NOMO-1 treated with dmso at 0.1 percent for 144 hours (cell line): ENCODE data around the gene TMEM259.
A peak's percentile ranks its signal among the peaks of the same experiment; 100 is the strongest.

Source experiments
- DNase-seq: peaks from one replicate; lab custom pipeline; 2025; ENCODE audit not compliant: unreplicated experiment; lab: John Stamatoyannopoulos, UW

TMEM259 gene

GRCh38 chr19:1020868-1021425, at the start of gene TMEM259:
Gene TMEM259, minus strand, starts transcription at chr19:1021123. Its CDS starts 127 bp downstream, at chr19:1020996.
- peak; percentile 95 for DNase-seq

GRCh38 chr19:1070576-1070930, 49.6 kb upstream of the TMEM259 start:
- no peak for DNase-seq

- peak; percentile 91 for DNase-seq
These were observed 48.3 kb upstream of the TMEM259 start for GRCh38 chr19:1069009-1069779.

DNA sequence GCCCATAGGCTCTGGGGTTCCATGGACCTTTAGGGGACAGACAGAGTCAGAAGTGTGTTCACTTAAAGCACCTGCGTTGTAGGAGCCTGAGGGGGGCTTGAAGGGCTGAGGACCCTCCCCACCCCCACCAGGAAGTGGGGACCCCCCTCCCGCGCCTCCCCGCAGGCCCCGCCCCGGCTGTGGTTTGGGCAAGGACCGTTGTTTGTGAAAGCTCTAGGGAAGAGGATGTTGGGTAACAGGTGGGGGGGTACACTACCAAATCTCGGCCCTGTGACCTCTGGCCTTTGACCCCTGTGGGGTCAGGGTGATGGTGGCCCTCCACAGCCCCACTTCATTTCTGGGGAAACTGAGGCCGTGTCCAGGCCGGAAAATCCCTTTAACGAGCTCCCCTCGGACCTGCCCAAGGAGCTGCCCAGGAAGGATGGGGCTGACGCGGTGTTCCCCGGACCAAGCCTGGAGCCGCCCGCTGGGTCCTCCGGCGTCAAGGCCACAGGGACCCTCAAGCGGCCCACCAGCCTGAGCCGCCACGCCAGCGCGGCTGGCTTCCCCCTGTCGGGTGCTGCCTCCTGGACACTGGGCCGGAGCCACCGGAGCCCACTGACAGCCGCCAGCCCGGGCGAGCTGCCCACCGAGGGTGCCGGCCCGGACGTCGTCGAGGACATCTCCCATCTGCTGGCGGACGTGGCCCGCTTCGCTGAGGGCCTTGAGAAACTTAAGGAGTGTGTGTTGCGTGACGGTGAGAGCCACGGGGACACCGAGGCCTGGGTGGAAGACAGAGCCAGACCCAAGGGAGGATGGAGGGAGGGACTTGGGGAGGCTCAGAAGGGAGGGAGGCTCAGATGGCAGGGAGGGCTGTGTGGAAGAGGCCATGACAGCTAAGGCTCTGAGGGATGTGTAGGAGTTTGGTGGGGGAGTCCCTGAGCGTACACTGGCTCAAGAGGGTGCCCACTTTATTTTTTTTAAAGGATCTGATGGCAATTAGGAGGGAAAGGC, 47.4 kb upstream of the TMEM259 start:
- peak; percentile 56 for DNase-seq

DNA sequence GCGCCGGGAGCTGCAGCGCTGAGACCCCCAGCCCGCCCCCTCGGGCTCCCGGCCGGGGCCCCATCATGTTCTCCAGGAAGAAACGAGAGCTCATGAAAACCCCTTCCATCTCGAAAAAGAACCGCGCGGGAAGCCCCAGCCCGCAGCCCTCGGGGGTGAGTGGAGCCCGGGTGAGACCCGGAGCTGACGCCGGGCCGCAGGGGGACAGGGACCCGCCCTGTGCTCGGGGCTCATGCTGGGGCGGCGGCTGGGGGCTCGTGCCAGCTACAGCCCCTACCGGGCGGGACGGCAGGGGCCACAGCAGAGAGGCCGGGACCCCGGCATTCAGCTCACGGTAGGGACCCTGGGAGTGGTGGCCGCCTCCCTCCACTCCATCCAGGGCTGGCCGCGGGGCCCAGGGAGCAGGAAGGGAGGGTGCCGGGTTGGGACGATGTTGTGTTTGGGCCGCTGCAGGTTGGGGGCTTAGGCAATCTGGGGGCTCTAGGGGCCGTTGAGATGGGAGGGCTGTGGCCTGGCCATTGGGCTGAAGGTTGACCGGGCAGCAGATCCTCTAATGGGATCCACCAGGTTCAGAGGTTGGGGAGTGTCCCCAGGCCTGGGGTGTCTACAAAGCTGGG, 46.5 kb upstream of the TMEM259 start:
- DNase-seq, result no peak

GRCh38 chr19:1066748-1067340, 45.9 kb upstream of the TMEM259 start, which contains the start of gene ARHGAP45:
Gene ARHGAP45, plus strand, starts transcription at chr19:1067167. Its CDS starts 239 bp downstream, at chr19:1067406.
- peak; percentile 49 for DNase-seq

GRCh38 chr19:1066251-1066747, 45.4 kb upstream of the TMEM259 start:
- DNase-seq, result no peak

DNA sequence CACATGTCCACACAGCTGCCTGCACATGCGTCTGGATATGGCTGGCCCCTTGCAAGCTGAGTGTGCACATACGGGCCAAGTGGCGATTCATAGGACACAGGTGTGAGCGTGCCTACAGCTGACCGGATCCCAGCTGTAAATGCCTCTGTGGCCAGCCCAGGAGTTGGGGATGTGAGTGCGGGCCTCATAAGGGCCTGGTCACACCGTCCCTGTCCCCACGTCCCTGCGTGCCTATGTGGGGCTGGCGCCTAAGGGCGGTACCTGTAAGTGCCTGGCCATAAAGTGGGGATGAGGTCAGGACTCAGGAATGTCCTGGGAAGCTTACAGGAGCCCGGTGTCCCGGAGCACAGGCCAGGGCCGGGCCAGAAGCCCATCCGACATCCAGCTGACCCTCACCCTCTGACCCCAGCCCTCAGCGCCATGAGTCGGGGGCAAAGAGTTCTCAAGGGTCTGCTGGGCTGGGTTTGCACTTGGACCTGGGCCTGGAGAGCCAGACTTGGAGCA, 44.7 kb upstream of the TMEM259 start:
- DNase-seq, result no peak

GRCh38 chr19:1064661-1065605, 44.0 kb upstream of the TMEM259 start:
- DNase-seq, result peak; percentile 60

DNA sequence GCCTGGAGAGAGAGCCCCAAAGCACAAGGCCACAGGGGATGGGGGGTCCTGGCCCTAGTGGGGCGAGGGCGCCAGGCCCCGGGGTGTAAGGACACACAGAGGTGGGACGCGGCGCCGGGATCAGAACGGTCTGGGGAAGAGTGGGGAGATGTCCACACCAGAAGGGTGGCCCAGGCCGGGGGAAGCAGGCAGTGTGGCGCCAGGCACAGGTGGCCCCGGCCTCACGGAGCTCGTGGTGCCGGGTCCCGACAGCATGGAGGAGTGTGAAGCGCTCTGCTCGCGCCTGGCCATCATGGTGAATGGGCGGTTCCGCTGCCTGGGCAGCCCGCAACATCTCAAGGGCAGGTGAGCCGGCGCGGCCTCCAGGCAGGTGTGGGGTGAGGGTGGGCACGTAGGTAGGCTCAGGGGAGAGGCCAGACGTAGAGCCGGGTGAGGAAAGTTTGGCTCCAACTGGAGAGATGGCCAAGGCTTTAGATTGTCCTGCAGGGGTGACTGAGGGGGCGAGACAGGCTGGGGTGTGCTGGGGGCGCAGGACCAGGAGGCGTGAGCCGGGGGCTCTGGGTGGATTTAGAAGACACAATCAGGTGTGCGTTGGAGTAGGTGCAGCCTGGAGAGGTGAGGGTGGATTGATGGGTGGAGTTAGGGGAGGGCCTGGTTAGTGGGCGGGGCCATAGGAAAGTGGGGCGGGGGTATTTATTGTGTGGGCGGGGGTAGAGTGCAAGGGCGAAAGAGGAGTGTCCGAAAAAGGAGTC, 43.2 kb upstream of the TMEM259 start:
- no peak for DNase-seq

DNA sequence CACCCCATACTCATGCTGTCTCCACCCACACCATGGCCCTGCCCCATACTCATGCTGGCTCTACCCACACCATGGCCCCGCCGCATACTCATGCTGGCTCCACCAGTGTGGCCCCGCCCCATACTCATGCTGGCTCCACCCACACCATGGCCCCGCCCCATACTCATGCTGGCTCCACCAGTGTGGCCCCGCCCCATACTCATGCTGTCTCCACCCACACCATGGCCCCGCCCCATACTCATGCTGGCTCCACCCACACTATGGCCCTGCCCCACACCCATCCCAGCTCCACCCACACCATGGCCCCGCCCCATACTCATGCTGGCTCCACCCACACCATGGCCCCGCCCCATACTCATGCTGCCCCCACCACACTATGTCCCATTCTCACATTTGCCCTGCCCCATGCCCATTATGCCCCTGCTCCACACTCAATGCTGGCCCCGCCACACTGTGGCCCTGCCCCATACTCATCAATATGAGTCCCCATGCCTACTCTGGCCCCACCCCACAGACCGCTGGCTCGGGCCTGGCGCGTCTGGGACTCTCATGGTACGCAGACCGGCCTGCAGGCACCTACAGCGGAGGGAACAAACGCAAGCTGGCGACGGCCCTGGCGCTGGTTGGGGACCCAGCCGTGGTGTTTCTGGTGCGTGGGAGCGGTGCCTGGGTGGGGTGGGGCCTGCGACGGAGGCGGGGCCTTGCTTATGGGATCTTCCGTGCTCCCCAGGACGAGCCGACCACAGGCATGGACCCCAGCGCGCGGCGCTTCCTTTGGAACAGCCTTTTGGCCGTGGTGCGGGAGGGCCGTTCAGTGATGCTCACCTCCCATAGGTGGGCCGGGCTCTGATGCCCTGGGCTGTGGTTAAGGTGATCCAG, 42.3 kb upstream of the TMEM259 start:
- no peak for DNase-seq

DNA sequence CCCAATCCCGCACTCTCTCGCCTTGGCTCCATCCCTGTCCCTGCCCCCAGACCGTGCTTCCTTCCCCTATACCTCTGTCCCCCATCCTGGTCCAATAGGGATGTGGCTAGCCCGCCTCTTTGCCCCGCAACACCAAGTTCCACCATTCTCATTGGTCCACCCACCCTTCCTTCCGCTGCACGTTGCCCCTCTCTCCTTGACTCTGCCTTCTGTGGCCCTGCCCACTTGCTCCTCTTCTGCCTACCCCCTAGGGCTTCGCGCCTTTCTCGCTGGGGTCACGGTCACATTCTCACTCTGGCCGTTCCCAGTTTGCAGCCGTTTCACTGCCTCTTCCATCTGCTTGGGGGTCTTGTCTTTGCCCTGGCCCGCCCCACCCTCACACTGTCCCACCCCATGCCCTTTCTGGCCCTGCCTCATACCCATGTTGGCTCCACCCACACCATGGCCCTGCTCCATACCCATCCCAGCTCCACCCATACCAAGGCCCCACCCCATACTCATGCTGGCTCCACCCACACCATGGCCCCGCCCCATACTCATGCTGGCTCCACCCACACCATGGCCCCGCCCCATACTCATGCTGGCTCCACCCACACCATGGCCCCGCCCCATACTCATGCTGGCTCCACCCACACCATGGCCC, 41.6 kb upstream of the TMEM259 start:
- no peak for DNase-seq

- DNase-seq, result no peak
These were observed 41.1 kb upstream of the TMEM259 start for GRCh38 chr19:1061987-1062386.

DNA sequence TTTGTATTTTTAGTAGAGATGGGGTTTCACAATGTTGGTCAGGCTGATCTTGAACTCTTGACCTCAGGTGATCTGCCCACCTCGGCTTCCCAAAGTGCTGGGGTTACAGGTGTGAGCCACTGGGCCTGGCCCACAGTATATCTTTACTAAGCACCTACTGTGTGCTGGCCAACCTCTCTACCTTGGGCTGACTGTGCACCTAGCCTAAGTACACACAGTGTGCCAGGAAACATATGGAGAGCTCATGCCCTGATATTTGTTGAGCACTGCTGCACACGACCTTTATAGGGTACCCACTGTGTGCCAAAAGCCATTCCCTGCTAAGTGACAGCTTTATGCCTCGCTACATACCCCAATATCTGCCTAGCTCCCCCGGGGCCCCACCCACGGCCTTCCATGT, 39.8 kb upstream of the TMEM259 start:
- no peak for DNase-seq

- DNase-seq, result no peak
These were observed 37.2 kb upstream of the TMEM259 start for GRCh38 chr19:1058112-1058511.

DNA sequence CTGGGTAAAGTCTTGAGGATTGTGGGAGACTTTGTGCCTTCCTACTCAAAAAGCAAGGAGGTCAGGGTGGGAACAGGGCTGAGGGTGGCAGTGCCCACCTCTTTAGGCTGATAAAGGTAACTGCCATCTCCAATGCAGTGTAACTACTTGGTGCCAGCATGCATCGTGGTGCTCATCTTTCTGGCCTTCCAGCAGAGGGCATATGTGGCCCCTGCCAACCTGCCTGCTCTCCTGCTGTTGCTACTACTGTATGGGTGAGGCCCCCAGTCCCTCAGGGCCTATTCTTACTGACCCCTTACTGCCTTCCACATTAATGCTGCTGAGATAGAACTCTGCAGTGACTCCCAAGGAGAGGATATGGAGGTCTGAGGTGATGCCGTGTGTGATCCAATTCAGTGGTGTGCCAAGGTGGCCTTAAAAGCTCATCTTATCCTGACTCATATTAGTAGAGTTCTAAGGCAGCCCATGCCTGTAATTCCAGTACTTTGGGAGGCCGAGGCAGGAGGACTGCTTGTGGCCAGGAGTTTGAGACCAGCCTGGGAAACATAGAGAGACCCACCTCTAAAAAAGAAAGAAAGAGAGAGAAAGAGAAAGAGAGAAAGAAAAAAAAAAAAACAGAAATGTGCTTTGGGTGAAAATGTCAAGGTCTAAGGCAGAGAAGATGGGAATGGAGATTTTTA, 36.4 kb upstream of the TMEM259 start:
- peak; percentile 32 for DNase-seq
